GM21390 (cell line): Measurements from ENCODE around the gene HOXA5.

Source experiments
- ATAC-seq: cut with Tn5 transposase; IDR thresholded peaks from one replicate; pipeline ENCODE4 v1.9.1; 2021; ENCODE audit not compliant: unreplicated experiment

HOXA5 gene

GRCh38 chr7:27160546-27161213 lies 17.2 kb upstream of the HOXA5 start:
- peak; percentile 68 for ATAC-seq

GRCh38 chr7:27160145-27160545 lies 16.7 kb upstream of the HOXA5 start:
- no peak for ATAC-seq

GRCh38 chr7:27159266-27160144 lies 16.0 kb upstream of the HOXA5 start:
- ATAC-seq, result no peak

GRCh38 chr7:27158436-27159265 lies 15.2 kb upstream of the HOXA5 start:
- ATAC-seq, result no peak

GRCh38 chr7:27157702-27158431 lies 14.4 kb upstream of the HOXA5 start:
- ATAC-seq, result no peak

GRCh38 chr7:27156916-27157701 lies 13.6 kb upstream of the HOXA5 start:
- no peak for ATAC-seq

- ATAC-seq, result no peak
Measured at GRCh38 chr7:27156508-27156898, 13.0 kb upstream of the HOXA5 start, which contains the start of gene HOXA7. Gene HOXA7 (minus strand): TSS chr7:27156675. CDS start chr7:27156545, 130 bp downstream.

- ATAC-seq, result no peak
Measured at GRCh38 chr7:27155816-27156507, 12.5 kb upstream of the HOXA5 start.

- ATAC-seq, result no peak
Measured at GRCh38 chr7:27154901-27155815, 11.7 kb upstream of the HOXA5 start.

- ATAC-seq, result no peak
Measured at GRCh38 chr7:27154369-27154768, 10.9 kb upstream of the HOXA5 start.

- ATAC-seq, result no peak
Measured at GRCh38 chr7:27153526-27153925, 10.0 kb upstream of the HOXA5 start.

- no peak for ATAC-seq
Measured at GRCh38 chr7:27152816-27153442, 9.4 kb upstream of the HOXA5 start.

- no peak for ATAC-seq
Measured at GRCh38 chr7:27151931-27152815, 8.7 kb upstream of the HOXA5 start, which contains the start of gene HOXA3. Gene HOXA3 (minus strand): TSS chr7:27152583. CDS start chr7:27110640, 41,943 bp downstream.

- no peak for ATAC-seq
Measured at GRCh38 chr7:27151341-27151930, 8.0 kb upstream of the HOXA5 start.

GRCh38 chr7:27150568-27151340 lies 7.3 kb upstream of the HOXA5 start:
- ATAC-seq, result peak; percentile 89
